CD4-positive, alpha-beta T cell treated with Interleukin-17A for 1 hour (primary cell): Measurements from ENCODE around the gene IL17A.
A peak's percentile ranks its signal among the peaks of the same experiment; 100 is the strongest.

Source experiments
- DNase-seq: peaks from one replicate; pipeline ENCODE4 v3.0.0-alpha.2; 2020

The IL17A gene

DNA sequence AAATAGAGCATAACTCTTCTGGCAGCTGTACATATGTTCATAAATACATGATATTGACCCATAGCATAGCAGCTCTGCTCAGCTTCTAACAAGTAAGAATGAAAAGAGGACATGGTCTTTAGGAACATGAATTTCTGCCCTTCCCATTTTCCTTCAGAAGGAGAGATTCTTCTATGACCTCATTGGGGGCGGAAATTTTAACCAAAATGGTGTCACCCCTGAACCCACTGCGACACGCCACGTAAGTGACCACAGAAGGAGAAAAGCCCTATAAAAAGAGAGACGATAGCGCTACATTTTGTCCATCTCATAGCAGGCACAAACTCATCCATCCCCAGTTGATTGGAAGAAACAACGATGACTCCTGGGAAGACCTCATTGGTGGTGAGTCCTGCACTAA is at the start of gene IL17A:
Gene IL17A (plus strand): TSS at position 301 of the 400 bp plus-strand sequence. CDS start 57 bp downstream, at position 358.
- DNase-seq, result no peak

DNA sequence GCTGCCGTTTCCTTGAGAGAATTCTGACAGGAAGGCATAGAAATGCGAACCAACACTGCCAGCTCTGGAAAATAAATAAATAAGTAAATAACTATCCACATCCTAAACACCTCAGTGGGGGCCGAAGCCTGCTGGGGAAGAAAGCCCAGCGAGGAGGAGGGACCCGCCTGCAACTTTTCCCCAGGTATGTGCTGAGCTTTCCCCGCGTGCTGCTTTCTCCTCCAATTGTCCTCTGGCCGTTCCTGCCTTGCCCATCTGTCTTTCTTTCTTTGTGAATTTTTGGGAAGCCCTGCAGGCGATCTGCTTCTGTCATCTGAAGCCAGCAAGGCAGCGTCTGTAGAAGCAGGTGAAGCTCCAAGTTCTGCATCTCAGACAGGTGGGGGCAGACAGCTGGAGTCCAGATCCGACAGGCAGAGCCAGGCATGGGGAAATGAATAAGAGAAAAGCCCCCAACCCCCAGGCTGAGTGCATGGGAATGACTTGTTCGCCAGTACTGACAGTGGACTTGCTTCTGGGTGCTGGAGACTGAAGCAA is 49.2 kb upstream of the IL17A start:
- no peak for DNase-seq

DNA sequence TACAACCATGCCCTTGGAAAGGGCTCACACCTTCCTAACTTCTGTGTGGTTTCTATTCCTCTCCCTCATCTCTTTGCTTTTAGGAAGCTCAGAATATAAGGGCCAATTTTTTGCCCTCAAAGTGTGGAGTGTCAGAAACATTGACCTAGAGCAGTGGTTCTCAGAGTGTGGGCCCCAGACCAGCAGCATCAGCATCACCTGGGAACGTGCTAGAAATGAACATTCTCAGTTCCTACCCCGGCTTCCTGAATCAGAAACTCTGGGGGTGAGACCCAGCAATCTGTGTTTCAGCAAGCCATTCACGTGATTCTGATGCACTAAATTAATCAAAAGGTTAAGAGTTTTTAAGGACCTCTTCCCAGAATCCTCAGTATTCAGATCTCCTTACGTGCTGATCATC is 47.9 kb upstream of the IL17A start:
- no peak for DNase-seq

DNA sequence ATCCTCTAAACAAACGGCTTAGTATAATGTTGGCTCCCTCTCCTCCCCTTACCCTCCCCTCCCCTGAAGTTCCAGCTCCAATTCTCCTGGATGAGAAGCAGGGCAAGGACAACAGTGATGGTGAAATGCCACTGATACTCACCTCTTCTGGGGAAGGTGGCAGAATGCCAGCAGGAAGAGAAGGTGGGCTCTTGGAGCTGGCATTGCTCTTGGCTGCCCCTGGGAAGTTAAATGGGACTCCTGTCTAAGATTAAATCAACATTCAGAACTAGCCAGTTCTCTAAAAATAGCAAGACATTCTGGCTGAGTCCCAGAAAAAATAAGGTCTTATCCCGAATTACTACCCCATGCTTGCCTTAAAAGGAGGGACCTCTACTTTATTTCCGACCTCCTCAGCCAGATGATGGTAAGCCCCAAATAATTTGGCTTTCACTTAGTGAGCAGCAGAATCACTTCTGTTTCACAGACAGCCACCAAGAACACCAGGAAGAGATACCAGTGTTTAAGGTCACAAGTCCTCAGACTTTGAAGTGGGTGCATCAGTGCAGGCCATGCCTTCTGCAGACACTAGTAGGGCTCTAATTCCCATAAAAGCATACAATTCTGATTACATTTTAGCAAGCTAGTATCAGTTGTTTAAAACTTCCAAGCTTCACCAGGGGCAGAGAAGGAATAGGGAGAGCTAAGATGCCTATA is 46.0 kb upstream of the IL17A start:
- DNase-seq, result no peak

DNA sequence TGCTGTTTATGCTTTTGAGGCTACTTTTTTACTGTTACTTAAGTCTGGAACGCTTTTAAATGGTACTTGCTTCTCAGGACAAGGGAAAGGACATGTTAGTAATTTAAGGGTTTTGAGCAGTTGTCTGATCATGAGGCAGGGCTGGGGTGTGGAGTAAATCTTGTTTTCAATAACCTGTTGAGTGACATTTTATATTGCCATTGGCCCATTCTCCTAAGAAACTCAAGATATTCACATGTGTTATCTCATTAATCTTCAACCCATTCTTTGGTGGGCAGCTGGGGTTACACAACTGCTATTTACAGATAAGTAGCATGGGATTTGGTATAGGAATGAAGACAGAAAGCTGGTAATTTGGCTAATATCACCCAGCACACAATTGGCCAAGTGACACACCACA is 44.6 kb upstream of the IL17A start:
- DNase-seq, result no peak

DNA sequence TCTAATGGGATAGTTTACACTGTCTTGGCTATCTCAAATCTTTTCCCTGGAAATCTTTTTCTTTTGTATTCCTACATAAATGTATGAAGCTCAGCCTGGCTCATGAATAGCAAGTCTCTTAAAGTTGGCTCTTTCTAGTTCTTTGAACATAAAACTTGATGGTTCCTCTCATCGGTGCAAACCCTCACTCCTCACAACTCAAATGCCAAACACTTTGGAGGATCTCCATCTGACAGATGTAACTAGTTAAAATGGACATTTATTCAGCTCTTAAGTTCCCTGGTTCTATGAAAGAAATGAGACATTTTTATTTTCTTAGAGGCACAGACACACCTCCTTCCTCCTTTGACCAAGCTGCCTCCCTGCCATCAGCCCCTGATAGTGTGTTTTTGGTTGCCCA is 43.6 kb upstream of the IL17A start:
- DNase-seq, result no peak

DNA sequence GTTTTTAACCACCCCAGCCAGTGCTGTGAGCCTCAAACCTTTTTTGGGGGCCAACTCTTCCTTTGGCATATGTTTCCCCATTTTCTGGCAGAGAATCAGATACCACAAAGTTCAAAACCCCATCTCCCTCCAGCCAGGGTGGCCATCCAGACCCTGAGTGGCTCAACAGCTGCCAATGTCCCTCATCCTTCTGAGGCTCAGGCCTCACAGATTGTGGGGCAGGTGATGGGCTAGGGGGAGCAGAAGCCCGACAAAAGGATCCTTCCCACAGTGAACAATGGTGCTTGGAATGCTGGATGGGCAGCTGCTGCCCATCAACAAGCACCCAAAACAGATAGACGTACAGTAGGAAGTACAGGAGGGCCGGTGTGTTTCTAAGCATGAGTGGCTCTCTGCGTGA is 42.6 kb upstream of the IL17A start:
- DNase-seq, result no peak

DNA sequence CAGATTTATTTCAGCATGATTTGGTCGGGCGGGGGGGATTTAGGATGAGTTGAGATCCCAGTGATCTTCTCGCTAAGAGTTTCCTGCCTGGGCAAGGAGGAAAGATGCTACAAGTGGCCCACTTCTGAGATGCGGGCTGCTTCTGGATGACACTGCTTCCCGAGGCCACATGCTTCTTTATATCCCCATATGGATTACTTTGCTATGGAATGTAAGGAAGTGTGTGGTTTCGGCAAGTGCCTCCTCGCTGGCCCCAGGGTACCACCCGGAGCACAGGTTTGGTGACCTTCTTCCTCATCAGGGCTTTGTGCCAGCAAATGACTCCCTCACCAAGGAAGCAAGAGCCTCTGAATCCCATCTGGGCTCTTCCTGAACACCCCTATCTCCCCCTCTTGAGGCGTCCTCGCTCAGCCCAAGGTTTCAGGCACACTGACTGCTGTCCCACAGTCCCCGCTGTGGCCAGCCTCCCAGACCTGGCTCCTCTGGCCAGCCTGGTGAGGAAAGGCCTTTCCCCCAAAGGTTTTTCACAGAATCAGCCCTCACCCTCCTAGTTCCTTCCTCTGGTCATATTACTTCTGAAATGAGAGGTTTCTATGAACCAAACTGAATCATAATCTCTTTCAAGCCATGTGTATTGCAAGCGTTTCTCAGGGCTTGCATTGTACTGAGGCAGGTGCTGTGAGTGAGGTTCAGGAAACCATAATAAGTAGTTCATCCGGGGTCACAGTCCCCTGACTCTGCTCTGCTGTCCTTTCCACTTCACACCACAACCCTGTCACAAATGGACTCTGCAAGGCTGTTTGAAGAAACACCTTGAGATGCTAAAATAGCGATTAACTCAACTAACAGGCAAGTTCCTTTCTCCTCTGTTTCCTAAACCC is 41.7 kb upstream of the IL17A start:
- DNase-seq, result no peak

DNA sequence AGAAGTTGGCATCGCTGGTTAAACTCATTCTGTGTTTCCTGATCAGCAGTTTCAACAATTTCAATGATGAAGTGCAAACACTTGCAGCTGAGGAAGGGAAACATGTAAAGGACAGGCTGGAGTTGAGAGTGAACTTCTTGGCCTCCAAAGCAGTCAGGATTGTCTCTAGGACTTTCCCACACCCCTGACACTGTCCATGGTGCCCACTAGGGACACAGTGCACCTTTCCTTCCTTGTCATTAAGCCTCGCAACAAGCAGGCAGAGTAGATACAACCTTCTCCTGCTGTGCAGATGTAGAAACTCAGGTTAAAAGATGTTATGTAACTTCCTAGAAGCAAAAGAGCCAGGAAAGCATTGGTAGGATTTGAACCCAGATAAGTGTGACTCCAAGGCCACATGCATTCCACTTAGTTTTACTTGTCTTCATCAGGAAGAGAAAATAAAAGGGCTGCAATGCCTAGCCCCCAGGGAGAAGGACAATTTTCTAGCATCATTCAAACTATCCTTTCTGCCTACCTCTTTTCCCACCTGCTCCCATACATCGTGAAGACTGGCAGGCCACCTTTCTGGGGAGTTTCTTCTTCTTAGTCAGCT is 39.2 kb upstream of the IL17A start:
- DNase-seq, result no peak

DNA sequence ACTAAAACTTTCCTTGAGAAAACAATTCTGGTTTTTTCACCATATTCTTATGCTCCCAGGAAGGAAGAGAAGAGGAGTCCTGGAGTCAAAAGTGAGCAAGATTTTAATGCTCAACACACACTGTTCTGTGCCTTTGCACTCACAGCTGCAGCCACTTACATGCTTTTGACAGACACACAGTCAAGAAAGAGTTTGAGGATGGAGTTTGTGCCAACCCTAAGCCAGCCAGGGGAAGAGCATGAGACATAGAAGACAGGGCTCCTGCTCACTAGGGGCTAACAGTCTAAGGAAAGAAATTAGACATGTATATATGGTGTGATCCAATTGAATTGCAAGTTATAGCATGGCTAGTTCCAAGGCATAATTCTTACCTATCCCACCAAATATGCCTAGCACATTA is 37.1 kb upstream of the IL17A start:
- DNase-seq, result no peak

DNA sequence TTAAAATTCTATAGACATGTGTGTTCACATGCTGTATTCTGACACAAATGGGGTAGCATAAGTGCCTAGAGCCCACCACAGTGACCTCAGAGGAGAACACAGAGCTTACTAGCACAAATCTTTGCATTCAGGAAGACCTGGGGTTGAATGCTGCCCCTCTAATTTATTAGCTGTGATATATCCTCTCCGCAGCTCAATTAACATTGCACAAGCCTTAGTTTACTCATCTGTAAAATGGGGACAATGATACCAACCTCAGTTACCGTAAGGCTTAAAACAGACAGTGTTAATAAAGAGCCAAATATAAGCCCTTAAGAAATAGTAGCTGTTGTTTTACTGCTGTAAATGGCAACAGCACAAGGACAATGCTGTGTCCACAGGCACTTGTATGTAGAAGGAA is 36.2 kb upstream of the IL17A start:
- DNase-seq, result no peak

DNA sequence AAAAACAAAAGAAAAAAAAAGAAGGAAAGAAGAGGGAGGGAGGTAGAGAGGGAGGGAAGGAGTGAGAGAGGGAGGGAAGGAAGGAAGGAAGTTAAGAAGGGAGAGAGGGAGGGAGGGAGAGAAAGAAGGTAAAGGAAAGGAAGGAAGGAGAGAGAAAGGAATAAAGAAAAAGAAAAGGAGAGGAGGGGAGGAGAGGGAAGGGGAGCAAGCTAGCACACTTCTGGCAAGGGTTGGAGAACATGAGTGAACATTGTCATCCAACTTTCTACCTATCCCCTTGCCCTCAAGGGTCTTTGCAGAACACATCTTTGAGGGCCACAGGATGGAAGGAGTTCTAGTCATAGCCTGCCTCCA is 34.1 kb upstream of the IL17A start:
- no peak for DNase-seq

DNA sequence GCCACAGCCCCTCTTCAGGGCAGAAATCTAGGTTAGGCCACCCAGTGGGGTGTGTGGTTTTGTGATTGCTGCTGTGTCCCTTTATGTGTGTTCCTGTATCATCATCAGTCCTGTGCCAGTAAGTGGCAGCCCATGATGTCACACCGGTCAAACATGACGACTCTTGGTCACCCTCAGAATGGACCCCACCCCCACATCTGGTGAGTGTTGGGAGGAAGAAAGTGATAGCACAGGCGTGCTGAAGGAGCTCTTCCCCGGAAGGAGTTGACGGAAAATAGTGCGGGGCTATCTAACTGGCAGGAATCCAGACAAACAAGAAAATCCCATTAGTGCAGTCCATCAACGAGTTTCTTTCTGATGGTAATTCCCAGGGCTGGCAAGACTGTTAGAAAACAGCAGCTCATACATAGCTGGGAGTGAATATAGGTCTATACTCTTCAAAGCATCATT is 33.4 kb upstream of the IL17A start:
- DNase-seq, result no peak

DNA sequence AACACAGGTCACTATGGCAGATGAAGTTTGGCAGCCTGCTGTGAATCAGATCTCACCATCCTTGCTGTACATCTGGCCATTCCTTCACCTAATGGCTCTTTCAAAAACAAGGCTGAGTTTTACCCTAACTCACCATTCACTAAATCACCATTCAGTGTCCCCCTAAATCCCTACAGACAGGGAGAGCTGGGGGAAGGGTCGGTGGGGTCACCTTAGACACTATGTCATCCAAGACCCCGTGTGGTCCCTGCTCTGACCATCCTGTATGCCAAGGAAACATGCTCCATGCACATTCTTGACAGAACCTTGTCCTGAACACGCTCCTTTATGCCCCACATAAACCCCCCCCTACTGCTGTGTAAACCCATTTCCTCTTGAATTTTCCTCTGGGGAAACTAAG is 31.8 kb upstream of the IL17A start:
- DNase-seq, result no peak

DNA sequence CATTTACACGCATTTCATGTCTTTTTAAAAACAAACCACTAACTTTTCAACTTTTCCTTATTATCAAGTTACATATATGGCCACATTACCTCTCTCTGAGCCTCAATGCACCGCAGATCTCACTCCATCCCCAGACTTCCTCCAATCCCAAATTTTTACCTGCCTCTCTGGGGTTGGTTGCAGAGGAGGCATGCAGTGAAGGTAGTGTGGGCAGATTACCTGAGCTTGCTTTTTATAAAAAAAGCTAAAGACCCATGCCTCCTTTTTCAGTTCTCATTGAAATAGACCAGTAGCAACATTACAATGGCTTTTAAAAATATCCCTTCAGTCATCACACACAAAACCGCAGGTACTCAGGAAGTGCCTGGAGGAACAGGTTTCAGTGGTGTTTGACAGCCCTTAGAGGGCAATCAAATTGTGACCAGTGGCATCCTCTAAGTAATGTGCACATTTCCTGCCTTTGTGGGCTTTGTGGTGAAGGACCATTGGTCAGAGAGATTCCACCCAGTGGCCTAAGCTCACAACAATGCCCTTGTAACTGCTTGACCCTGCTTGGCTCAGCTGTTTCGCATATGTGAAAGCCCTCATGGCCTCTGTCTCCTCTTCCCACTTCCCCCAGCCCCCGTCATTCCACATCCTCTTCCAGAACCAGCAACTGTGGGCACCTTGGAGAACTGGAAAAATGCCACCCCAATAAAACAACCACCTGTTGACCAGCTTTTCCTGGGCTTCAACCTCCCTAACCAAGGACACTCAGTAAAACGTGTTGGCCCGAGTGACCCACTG is 30.2 kb upstream of the IL17A start:
- no peak for DNase-seq

DNA sequence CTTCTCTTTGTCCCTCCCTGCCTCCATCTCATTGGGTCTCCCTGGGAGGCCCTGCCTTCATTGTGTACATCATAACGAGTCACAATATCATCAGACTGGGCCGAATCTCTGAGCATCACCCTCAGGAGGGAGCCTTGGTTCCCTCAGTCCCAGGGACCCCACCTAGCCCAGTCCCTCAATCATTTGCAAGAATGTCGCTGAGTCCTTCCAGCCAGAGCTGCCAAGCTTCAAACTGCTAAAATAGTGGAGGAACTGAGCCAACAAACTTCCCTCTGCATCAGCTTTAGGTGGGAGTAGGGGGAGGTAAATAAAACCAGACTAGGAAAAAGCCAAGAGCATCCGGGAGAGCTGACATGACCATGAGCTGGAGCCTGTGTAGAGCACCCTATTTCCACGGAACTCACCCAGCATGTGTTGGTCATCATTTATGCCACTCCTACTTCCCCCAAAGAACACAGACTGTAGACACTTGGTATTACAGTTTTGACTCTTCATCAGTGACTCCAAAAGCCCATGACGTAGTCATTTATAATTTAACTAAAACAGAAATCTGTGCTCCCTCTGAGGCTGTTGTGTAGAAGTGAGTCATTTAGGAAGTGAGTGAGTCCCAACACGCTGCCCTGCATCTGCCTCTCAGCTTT is 28.8 kb upstream of the IL17A start:
- no peak for DNase-seq

DNA sequence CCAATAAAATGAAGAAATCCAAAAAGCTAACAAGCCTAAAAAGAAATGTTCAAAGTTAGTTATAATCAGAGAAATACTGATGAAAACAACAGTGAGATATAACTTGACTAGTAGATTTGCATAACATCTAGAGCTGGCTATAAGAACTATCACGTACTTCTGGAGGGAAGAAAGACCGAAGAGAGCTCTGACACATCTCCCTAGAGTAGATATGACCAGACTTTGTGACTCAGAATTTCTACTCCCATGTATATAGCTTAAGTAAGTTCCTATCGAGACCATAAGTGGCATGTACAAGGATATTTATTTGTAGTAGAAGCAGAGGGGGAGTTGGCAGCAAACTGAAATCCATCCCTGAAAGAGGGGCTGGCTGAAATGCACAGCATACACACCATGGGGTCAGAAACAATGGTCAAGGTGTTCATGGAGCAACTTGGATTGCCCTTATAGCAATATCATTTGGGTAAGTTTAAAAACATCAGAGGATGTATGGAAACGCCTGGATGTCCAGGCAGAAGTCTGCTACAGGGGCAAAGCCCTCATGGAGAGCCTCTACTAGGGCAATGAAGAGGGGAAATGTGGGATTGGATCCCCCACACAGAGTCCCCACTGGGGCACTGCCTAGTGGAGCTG is 25.6 kb upstream of the IL17A start:
- no peak for DNase-seq

DNA sequence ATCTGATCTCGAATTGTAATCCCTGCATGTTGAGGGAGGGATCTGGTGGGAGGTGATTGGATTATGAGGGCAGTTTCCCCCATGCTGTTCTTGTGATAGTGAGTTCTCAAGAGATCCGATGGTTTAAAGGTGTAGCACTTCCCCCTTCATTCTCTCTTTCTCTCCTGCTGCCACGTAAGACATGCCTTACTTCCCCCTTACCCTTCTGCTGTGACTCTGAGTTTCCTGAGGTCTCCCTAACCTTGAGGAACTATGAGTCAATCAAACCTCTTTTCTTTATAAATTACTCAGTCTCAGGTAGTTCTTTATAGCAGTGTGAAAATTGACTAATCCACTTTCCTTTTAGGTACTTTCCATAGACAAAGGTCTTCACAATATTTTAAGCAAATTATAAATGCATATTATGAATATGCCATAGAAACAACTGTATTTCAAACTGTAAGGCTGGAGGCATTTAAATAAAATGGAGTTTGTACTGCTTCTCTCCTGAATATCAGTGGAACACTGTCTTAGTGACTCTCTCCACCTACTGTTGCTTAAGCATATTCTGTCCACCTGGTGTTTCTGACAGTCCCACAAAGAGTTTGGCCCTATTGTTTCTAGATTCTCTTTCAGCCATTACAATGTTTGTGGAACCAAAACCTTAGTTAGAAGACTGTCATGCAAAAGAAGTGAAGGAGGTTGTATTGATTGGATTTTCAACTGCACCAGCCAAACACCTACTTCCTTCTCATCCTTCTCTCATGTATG is 24.3 kb upstream of the IL17A start:
- no peak for DNase-seq

DNA sequence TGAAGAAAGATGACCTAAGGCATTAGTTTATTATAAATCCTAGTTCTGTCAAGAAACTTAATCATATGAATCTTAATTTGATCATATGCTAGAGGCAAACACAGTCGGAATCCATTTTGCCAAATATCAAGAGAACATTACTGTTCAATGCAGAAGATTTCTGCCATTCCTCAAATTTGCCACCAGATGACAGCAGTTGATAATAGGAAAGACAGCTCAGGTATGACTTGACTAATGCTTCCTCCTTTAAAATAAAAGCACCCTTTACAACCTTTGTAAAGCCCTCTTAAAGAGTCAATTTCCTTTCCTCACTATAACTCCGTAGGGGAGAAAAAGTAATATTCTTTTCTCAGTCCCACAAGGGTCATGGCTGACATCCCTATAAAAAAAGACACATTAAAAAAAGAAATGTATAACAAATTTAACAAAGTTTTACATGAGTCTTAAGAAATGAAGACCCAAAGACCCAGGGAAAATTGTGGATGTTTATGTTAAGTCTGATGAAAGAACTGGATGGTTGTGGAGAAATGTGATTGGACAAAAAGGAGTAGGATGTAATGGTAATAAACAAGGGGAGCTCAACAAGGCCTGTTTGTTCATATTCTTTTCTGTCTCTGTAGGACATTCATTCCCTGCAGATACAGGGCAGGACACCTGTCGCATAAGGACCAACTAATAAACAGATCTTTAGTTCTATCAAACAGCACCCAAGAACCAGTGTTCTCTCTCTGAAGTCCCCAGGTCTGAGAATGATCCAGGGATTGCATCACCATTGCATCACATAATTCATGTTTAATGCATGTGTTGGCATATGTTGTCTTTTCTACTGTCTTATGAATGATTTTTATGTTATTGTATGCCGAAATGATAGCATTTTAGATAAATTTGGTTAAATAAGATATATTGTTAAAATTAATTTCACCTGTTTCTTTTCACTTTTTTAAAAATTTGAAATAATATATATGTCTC is 23.0 kb upstream of the IL17A start:
- peak; percentile 52 for DNase-seq
